GM12878 (cell line): ENCODE results near the gene WDFY4.

Source experiments
- CHD4 ChIP-seq: fragments of 200-600 bp; sonication (generic); IDR thresholded peaks from 2 replicates; pipeline ENCODE4 v1.6.1; 2016; ENCODE audit warnings: mild to moderate bottlenecking
- EZH2 ChIP-seq: IDR thresholded peaks from 2 replicates; pipeline ENCODE4 v1.6.1; 2012; ENCODE audit warnings: low read depth, mild to moderate bottlenecking, control low read depth, inconsistent platforms, low read length, borderline replicate concordance; ENCODE audit not compliant: control insufficient read depth
- HDAC2 ChIP-seq: fragments of 200-600 bp; sonication (generic); IDR thresholded peaks from 2 replicates; pipeline ENCODE4 v1.6.1; 2017
- JUND ChIP-seq: IDR thresholded peaks from 2 replicates; pipeline ENCODE4 v1.6.1; 2012; ENCODE audit warnings: low read depth, mild to moderate bottlenecking, low read length, improper control_type of control experiment, moderate library complexity
- KDM1A ChIP-seq: fragments of 200-600 bp; sonication (generic); IDR thresholded peaks from 2 replicates; pipeline ENCODE4 v1.6.1; 2016; ENCODE audit warnings: borderline replicate concordance
- MYC ChIP-seq: IDR thresholded peaks from 2 replicates; pipeline ENCODE4 v1.6.1; 2011; ENCODE audit warnings: mild to moderate bottlenecking, low read length, moderate library complexity, inconsistent platforms; ENCODE audit not compliant: insufficient read depth, insufficient replicate concordance, insufficient read length, severe bottlenecking
- POLR2AphosphoS2 ChIP-seq: IDR thresholded peaks from 2 replicates; pipeline ENCODE4 v1.6.1; 2011; ENCODE audit warnings: low read depth, mild to moderate bottlenecking, low read length, improper control_type of control experiment, moderate library complexity
- SPI1 ChIP-seq: IDR thresholded peaks from 2 replicates; pipeline ENCODE4 v1.6.1; 2011; ENCODE audit warnings: low read depth, mild to moderate bottlenecking, low read length, moderate library complexity, borderline replicate concordance; ENCODE audit not compliant: insufficient read depth
- TF ChIP-seq, protein P1 (sequence below), 3 experiments: IDR thresholded peaks in 2 of 3; conservative IDR thresholded peaks in 1 of 3; 2 replicates each; pipeline ENCODE4 v1.5.1; 2011; ENCODE audit warnings: low read depth in 3 of 3, low read length in 3 of 3, mild to moderate bottlenecking in 3 of 3, control low read depth in 2 of 3, moderate library complexity in 2 of 3, inconsistent platforms in 1 of 3, mixed read lengths in 1 of 3; ENCODE audit not compliant: control insufficient read depth in 2 of 3, insufficient read depth in 1 of 3; ENCODE audit errors: extremely low read depth in 1 of 3
- TF ChIP-seq, protein P2 (sequence below): fragments of 150-350 bp; IDR thresholded peaks from 2 replicates; pipeline ENCODE4 v1.6.1; 2014; ENCODE audit warnings: mild to moderate bottlenecking, low read depth, low read length
- TF ChIP-seq, protein P3 (sequence below): fragments of 450-650 bp; IDR thresholded peaks from 2 replicates; pipeline ENCODE4 v1.6.1; 2016; ENCODE audit warnings: mild to moderate bottlenecking, moderate library complexity, borderline replicate concordance
- TF ChIP-seq, protein P4 (sequence below): IDR thresholded peaks from 2 replicates; pipeline ENCODE4 v1.6.1; 2011; ENCODE audit warnings: low read depth, mild to moderate bottlenecking, low read length, moderate library complexity, borderline replicate concordance; ENCODE audit errors: extremely low read depth
- TF ChIP-seq, protein P5 (sequence below): IDR thresholded peaks from 2 replicates; pipeline ENCODE4 v1.6.1; 2012; ENCODE audit warnings: mild to moderate bottlenecking, low read depth, low read length

DNA sequence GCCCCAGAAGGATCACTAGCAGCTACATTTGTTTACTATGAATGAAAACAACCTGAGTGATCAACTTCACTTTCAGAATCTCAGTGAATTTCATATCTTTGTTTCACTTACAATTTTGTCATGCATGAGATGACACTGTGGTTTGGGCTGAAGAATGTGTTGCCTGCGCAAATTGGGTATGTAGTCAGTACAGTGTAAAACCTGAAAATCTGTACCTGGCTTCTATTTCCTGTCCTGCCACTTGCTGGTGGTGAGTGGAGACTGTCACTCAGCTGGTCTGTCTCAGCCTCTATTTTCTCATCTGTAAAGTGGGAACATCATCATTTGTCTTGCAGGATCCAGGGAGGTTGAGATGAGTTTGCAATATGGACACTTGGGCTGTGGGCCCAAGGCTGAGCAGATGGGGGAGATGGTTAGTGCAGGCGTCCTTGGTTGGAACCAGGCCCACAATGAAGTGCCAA is 118.0 kb downstream of the WDFY4 start:
- TF ChIP-seq, protein P1, sequence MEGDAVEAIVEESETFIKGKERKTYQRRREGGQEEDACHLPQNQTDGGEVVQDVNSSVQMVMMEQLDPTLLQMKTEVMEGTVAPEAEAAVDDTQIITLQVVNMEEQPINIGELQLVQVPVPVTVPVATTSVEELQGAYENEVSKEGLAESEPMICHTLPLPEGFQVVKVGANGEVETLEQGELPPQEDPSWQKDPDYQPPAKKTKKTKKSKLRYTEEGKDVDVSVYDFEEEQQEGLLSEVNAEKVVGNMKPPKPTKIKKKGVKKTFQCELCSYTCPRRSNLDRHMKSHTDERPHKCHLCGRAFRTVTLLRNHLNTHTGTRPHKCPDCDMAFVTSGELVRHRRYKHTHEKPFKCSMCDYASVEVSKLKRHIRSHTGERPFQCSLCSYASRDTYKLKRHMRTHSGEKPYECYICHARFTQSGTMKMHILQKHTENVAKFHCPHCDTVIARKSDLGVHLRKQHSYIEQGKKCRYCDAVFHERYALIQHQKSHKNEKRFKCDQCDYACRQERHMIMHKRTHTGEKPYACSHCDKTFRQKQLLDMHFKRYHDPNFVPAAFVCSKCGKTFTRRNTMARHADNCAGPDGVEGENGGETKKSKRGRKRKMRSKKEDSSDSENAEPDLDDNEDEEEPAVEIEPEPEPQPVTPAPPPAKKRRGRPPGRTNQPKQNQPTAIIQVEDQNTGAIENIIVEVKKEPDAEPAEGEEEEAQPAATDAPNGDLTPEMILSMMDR (IDR thresholded peaks at IDR 0.05 in 2 of 3, conservative IDR thresholded peaks at IDR 0.05 in 1 of 3; ENCODE audit: control insufficient read depth in 2 of 3, extremely low read depth in 1 of 3, insufficient read depth in 1 of 3, low read depth in 3 of 3, low read length in 3 of 3), result no peak; a peak in 1 of 6 replicates
- TF ChIP-seq HDAC2, result peak; percentile 69; the same call in 1 of the 2 replicates
- no peak for TF ChIP-seq POLR2AphosphoS2
- TF ChIP-seq, protein P2, sequence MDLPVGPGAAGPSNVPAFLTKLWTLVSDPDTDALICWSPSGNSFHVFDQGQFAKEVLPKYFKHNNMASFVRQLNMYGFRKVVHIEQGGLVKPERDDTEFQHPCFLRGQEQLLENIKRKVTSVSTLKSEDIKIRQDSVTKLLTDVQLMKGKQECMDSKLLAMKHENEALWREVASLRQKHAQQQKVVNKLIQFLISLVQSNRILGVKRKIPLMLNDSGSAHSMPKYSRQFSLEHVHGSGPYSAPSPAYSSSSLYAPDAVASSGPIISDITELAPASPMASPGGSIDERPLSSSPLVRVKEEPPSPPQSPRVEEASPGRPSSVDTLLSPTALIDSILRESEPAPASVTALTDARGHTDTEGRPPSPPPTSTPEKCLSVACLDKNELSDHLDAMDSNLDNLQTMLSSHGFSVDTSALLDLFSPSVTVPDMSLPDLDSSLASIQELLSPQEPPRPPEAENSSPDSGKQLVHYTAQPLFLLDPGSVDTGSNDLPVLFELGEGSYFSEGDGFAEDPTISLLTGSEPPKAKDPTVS, result no peak
- TF ChIP-seq JUND, result no peak
- TF ChIP-seq CHD4, result peak; percentile 58; the same call in 1 of the 2 replicates
- TF ChIP-seq KDM1A, result peak; percentile 75; the same call in 1 of the 2 replicates
- no peak for TF ChIP-seq SPI1
- TF ChIP-seq MYC, result no peak
- TF ChIP-seq, protein P3, sequence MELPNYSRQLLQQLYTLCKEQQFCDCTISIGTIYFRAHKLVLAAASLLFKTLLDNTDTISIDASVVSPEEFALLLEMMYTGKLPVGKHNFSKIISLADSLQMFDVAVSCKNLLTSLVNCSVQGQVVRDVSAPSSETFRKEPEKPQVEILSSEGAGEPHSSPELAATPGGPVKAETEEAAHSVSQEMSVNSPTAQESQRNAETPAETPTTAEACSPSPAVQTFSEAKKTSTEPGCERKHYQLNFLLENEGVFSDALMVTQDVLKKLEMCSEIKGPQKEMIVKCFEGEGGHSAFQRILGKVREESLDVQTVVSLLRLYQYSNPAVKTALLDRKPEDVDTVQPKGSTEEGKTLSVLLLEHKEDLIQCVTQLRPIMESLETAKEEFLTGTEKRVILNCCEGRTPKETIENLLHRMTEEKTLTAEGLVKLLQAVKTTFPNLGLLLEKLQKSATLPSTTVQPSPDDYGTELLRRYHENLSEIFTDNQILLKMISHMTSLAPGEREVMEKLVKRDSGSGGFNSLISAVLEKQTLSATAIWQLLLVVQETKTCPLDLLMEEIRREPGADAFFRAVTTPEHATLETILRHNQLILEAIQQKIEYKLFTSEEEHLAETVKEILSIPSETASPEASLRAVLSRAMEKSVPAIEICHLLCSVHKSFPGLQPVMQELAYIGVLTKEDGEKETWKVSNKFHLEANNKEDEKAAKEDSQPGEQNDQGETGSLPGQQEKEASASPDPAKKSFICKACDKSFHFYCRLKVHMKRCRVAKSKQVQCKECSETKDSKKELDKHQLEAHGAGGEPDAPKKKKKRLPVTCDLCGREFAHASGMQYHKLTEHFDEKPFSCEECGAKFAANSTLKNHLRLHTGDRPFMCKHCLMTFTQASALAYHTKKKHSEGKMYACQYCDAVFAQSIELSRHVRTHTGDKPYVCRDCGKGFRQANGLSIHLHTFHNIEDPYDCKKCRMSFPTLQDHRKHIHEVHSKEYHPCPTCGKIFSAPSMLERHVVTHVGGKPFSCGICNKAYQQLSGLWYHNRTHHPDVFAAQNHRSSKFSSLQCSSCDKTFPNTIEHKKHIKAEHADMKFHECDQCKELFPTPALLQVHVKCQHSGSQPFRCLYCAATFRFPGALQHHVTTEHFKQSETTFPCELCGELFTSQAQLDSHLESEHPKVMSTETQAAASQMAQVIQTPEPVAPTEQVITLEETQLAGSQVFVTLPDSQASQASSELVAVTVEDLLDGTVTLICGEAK, result peak; percentile 26; the same call in 1 of the 2 replicates
- TF ChIP-seq, protein P4, sequence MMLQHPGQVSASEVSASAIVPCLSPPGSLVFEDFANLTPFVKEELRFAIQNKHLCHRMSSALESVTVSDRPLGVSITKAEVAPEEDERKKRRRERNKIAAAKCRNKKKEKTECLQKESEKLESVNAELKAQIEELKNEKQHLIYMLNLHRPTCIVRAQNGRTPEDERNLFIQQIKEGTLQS, result no peak
- TF ChIP-seq, protein P5, sequence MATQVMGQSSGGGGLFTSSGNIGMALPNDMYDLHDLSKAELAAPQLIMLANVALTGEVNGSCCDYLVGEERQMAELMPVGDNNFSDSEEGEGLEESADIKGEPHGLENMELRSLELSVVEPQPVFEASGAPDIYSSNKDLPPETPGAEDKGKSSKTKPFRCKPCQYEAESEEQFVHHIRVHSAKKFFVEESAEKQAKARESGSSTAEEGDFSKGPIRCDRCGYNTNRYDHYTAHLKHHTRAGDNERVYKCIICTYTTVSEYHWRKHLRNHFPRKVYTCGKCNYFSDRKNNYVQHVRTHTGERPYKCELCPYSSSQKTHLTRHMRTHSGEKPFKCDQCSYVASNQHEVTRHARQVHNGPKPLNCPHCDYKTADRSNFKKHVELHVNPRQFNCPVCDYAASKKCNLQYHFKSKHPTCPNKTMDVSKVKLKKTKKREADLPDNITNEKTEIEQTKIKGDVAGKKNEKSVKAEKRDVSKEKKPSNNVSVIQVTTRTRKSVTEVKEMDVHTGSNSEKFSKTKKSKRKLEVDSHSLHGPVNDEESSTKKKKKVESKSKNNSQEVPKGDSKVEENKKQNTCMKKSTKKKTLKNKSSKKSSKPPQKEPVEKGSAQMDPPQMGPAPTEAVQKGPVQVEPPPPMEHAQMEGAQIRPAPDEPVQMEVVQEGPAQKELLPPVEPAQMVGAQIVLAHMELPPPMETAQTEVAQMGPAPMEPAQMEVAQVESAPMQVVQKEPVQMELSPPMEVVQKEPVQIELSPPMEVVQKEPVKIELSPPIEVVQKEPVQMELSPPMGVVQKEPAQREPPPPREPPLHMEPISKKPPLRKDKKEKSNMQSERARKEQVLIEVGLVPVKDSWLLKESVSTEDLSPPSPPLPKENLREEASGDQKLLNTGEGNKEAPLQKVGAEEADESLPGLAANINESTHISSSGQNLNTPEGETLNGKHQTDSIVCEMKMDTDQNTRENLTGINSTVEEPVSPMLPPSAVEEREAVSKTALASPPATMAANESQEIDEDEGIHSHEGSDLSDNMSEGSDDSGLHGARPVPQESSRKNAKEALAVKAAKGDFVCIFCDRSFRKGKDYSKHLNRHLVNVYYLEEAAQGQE, result no peak
- no peak for TF ChIP-seq EZH2
